SK-N-SH (cell line): Measurements from ENCODE around the gene ZNF414.

Source experiments
- CTCF ChIP-seq: fragments of 200-600 bp; sonication (generic); IDR thresholded peaks from 2 replicates; pipeline ENCODE4 v1.6.1; 2017; ENCODE audit warnings: antibody characterized with exemption, mild to moderate bottlenecking, moderate library complexity
- GABPA ChIP-seq: IDR thresholded peaks from 2 replicates; pipeline ENCODE4 v1.4.0; 2012; ENCODE audit warnings: low read depth, mild to moderate bottlenecking
- NRF1 ChIP-seq: IDR thresholded peaks from 2 replicates; pipeline ENCODE4 v1.6.1; 2012; ENCODE audit warnings: low read depth, mild to moderate bottlenecking, low read length
- PBX3 ChIP-seq: IDR thresholded peaks from 2 replicates; pipeline ENCODE4; 2012
- TAF1 ChIP-seq: IDR thresholded peaks from 2 replicates; pipeline ENCODE4 v1.6.1; 2012; ENCODE audit warnings: low read depth, mild to moderate bottlenecking, low read length, moderate library complexity, borderline replicate concordance

- TF ChIP-seq NRF1, result no peak
- no peak for TF ChIP-seq PBX3
- peak; percentile 17; the same call in 1 of the 2 replicates for TF ChIP-seq CTCF
- TF ChIP-seq GABPA, result no peak
- TF ChIP-seq TAF1, result no peak
Measured at GRCh38 chr19:8491574-8491973, 22.4 kb downstream of the ZNF414 start.
